Measurements from ENCODE around the gene LRP8. TPM values are rescaled to one million over a fixed set of nuclear protein-coding genes. Genes with fewer than 3 reads are reported as not detected.

The LRP8 gene
- total and polyA plus RNA-seq, 9 of the 15 experiments (the other 6 are each of a cell fraction or from before 2014, with no cell fraction given) = 7.1 to 56.1 (median 31.3) TPM

GRCh38 chr1:53196485-53197290 lies 131.2 kb downstream of the LRP8 start, which contains the start of gene CPT2 (continued):
- TF ChIP-seq CREB3L1 (IDR thresholded peaks at IDR 0.05; ENCODE audit: borderline replicate concordance, low read depth) (0 out of 2 replicates have a peak, but pooled peaks have one; percentile 18), TEAD4 (IDR thresholded peaks at IDR 0.05; ENCODE audit: low read length) (no peak), TEAD4 (CRISPR knock-in tag; IDR thresholded peaks at IDR 0.05; ENCODE audit: borderline replicate concordance) (no peak), ZBTB2 (IDR thresholded peaks at IDR 0.05) (no peak), HDAC2 (IDR thresholded peaks at IDR 0.05) (0 out of 2 replicates have a peak, but pooled peaks have one; percentile 58), USF1 (CRISPR knock-in tag; IDR thresholded peaks at IDR 0.05) (no peak), STAT5B (CRISPR knock-in tag; IDR thresholded peaks at IDR 0.05) (no peak), ZNF77 (CRISPR knock-in tag; IDR thresholded peaks at IDR 0.05) (no peak), IRF1 (CRISPR knock-in tag; IDR thresholded peaks at IDR 0.05; ENCODE audit: borderline replicate concordance) (no peak), ZNF644 (tag; IDR thresholded peaks at IDR 0.05; ENCODE audit: low read depth) (no peak), HNRNPL (IDR thresholded peaks at IDR 0.05; ENCODE audit: low read depth, low read length) (no peak), CUX1 (CRISPR knock-in tag; IDR thresholded peaks at IDR 0.05) (no peak), MLLT1 (IDR thresholded peaks at IDR 0.05) (no peak), THRA (IDR thresholded peaks at IDR 0.05) (no peak)

All from K562 (cell line).